ENCODE measurements around the gene NRAP.

- TF ChIP-seq CTCF (conservative IDR thresholded peaks at IDR 0.05; ENCODE audit: low read depth, low read length) (no peak), POLR2A (IDR thresholded peaks at IDR 0.05; ENCODE audit: low read depth, low read length) (no peak), MXI1 (IDR thresholded peaks at IDR 0.05; ENCODE audit: borderline replicate concordance, low read depth, low read length) (no peak), RAD21 (IDR thresholded peaks at IDR 0.05; ENCODE audit: low read length) (no peak), USF2 (IDR thresholded peaks at IDR 0.05; ENCODE audit: low read depth, low read length) (no peak), RCOR1 (IDR thresholded peaks at IDR 0.05; ENCODE audit: insufficient replicate concordance, low read length) (no peak), CEBPB (IDR thresholded peaks at IDR 0.05; ENCODE audit: low read depth, low read length) (no peak)
Observed at GRCh38 chr10:113554214-113554613, 109.6 kb downstream of the NRAP start.
